ENCODE data around the gene YPEL4.

DNA sequence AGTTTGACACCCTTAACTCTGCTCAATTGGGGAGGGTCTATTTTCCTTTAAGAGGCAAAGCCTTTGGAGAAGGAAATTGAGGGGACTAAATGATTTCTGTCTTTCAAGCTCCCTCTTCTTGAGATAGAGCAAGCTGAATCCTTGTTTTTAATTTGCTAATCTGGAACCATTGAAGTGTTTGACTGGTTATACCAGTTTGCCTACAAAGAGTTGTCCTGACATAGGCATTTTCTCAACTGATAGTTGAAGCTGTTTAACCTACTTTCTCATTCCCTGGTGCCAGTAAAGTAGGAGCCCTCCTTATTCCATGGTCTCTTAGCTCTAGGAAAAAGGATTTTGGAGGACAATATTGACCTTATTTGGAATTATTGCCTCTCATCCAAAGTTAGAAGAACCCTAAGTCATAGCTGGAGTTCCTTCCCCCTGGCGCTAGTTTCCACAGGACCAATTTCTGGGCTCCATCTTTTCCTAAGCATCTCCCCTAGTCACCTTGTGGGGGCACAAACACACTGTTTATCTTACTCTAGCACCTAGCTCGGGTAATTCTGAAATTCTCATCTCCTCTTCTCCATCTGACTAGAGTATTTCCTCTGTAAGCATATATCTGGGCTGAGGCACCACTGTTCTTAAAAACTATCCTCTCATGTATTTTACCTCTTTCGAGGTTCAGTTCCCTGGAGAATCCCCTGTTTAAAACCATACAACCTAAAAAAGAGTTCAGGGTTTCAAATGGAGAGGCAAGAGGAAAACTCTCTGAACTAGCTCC, 25.6 kb upstream of the YPEL4 start:
- no peak for TF ChIP-seq POLR2A (IDR thresholded peaks at IDR 0.05)
- TF ChIP-seq, protein P1, sequence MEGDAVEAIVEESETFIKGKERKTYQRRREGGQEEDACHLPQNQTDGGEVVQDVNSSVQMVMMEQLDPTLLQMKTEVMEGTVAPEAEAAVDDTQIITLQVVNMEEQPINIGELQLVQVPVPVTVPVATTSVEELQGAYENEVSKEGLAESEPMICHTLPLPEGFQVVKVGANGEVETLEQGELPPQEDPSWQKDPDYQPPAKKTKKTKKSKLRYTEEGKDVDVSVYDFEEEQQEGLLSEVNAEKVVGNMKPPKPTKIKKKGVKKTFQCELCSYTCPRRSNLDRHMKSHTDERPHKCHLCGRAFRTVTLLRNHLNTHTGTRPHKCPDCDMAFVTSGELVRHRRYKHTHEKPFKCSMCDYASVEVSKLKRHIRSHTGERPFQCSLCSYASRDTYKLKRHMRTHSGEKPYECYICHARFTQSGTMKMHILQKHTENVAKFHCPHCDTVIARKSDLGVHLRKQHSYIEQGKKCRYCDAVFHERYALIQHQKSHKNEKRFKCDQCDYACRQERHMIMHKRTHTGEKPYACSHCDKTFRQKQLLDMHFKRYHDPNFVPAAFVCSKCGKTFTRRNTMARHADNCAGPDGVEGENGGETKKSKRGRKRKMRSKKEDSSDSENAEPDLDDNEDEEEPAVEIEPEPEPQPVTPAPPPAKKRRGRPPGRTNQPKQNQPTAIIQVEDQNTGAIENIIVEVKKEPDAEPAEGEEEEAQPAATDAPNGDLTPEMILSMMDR (IDR thresholded peaks at IDR 0.05): no peak
